GM21576 (cell line): Measurements from ENCODE around the gene CARF.
"Not testable (repeated sequence)": the region's sequence is repeated elsewhere in the genome, so short reads cannot be mapped to it uniquely, and the experiment has no call there.

Experiments
- ATAC-seq: cut with Tn5 transposase; IDR thresholded peaks from one replicate; pipeline ENCODE4 v1.9.1; 2021; ENCODE audit warnings: mild to moderate bottlenecking, moderate library complexity; ENCODE audit not compliant: unreplicated experiment

CARF gene

GRCh38 chr2:202911512-202912341 lies at the start of gene CARF, which contains the start of gene WDR12:
TSS of gene CARF (plus strand) at chr2:202912275. CDS start at chr2:202941903, 29,628 bp downstream.
TSS of gene WDR12 (minus strand) at chr2:202911673. CDS start at chr2:202911476, 197 bp downstream.
- peak; percentile 72 for ATAC-seq

DNA sequence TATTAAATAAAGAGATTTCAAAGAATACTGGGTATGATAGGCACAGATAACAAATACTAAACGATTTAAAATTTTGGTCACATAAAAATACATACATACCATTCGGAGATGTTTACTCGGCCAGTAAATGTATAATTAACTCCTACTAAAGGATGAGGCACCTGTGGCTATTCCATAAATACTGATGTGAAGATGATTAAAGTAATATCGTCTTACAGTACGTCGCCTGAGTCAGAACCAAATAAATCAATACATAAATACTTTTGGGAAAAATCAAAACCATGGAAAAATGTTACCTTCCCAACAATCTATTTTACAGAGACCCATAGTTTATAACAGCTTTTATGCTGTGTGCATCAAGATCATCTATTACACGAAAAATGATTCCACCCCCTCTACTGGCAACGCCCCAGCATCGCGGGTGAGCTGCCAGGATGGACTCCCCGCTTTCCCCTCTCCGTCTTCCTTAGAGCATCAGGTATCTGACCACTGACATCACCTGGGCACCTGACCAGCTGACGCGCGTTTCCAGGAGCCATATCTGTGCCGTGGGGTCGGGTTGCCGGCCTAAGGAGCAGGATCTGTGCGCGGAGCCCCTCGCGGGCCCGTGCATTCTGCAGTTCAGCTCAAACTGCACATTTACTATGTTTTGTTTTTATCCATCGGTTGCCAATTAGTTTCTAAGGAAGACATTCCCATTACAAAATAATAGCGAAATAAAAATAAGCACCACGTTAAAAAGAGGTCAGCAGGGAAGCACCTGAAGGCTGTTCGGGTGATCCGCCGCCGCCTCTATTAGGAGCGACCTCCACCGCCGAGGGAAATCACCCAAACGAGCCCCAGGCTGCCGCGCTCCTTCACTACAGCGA lies 41.4 kb upstream of the CARF start:
- ATAC-seq: peak; percentile 78

GRCh38 chr2:202871300-202872141 lies 40.6 kb upstream of the CARF start, which contains the start of gene ICA1L:
TSS of gene ICA1L (minus strand) at chr2:202871766. CDS start at chr2:202829009, 42,757 bp downstream.
- peak; percentile 41 for ATAC-seq

DNA sequence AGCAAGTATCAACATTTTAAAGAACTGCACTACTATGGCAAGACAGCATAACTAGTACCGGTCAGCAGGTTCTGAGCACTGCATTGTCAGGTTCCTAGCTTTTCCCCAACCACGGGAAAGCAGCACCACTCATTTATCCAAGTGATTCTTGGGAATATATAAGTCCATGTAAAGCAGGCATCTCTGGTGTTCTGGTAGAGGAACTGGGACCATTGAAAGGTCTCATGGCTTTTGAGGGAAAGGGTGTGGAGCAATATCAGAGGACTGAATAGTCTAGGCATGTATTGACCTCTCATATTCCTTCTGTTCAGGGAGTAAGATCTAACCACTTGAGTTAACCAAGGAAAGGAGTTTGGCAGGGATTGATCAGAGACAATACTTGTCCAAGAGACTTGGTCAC lies 34.4 kb upstream of the CARF start:
- no peak for ATAC-seq

DNA sequence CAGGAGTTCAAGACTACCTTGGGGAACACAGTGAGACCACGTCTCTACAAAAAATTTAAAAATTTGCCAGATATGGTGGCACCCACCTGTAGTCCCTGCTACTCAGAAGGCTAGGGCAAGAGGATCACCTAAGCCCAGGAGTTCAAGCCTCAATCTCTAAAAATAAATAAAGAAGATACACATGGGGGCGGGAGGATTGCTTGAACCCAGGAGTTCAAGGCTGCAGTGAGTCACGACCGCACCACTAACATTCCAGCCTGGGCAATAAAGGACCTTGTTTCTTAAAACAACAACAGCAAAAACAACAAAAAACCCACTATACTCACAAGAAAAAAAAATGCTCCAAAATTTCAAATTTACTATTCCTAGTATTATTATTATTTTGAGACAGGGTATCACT lies 30.5 kb upstream of the CARF start:
- ATAC-seq: no peak

DNA sequence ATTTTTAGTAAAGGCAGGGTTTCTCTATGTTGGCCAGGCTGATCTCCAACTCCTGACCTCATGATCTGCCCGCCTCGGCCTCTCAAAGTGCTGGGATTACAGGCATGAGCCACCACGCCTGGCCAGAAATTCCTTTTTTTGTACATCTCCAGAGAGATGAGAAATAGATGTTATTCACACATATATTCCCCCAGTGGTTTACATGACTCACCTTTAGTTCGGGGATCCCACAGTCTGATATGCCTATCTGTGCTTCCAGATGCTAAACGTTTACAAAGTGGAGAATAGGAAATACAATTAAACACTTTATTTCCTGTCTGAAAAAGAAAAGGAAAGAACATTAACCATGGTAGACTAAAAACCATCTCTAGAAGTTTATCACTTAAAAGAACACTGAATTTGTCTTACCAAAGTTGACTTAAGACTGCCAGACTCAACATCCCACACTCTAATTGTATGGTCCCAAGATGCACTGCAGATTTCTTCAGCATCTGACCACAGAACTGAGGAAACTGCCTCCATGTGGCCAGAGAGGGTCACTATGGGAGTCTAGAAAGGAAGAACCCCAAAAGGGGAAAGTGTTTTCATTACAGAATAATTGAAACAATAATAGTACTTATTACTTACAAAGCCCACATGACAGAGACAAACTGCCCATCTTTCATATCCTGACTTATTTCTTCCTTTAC lies 27.9 kb upstream of the CARF start:
- no peak for ATAC-seq

DNA sequence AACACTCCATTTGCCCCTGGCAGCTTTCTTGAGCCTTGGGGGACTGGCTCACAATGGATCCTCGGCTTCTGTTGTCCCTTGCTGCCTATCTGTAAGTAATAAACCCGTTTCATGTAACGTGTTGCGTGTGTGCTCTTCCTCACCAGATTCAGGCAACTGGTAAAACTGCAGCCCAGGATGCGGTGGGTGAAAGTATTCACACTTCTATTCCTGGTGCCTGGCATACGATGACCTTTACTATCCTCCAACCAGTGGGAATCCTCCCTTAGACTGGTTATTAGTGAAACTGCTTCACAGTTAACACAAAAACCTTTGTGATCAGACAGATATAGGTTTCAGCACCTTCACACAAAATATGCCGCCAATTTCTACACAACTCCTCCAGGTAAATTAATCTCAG lies 26.9 kb upstream of the CARF start:
- no peak for ATAC-seq

DNA sequence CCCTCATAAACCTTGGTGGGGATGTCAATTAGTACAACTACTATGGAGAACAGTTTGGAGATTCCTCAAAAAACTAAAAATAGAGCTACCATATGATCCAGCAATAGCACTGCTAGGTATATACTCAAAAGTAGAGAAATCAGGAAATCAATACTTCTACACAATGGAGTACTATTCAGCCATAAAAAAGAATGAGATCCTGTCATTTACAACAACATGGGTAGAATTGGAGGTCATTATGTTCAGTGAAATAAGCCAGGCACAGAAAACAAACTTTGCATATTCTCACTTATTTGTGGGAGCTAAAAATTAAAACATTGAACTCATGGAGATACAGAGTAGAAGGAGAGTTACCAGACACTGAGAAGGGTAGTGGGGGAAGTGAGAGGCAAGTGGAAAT lies 6.6 kb upstream of the CARF start:
- ATAC-seq: not testable (repeated sequence)

- no peak for ATAC-seq
Measured at GRCh38 chr2:202908186-202908585, 3.9 kb upstream of the CARF start.

- no peak for ATAC-seq
Measured at GRCh38 chr2:202909394-202910192, 2.5 kb upstream of the CARF start.

- not testable (repeated sequence) for ATAC-seq
Measured at GRCh38 chr2:202910250-202910649, 1.8 kb upstream of the CARF start.

DNA sequence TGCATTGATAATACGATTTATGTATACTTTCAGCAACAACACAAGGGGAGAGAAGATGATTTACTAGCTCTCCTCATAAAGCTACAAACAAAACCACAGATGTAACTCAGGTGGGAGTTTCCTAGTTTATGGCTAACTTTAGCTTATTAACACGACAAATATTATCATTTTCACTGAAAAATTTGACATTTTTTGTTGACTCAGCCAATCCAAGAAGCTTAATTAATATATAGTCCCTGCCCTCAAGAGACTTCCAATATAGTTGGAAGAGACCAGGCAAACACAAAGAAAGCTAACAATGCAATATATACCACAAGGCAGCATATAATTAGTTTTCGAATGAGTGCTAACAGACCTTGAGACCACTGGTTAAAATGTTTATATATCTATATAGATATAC lies 1.4 kb upstream of the CARF start:
- no peak for ATAC-seq

DNA sequence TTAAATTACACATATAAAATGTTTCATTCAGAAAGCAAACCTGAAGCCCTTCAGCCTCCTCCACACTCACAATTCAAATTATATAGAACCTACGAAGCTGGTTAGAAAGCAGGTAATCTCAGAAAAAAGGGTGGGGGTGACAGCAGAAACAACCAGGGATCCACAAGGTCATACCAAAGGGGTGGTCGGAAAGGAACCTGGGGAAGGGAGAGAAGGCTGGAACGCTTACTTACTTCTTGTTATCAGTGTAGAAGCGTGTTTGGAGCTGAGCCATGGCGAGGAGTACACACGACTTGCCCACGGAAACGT lies 918 bp upstream of the CARF start:
- no peak for ATAC-seq

DNA sequence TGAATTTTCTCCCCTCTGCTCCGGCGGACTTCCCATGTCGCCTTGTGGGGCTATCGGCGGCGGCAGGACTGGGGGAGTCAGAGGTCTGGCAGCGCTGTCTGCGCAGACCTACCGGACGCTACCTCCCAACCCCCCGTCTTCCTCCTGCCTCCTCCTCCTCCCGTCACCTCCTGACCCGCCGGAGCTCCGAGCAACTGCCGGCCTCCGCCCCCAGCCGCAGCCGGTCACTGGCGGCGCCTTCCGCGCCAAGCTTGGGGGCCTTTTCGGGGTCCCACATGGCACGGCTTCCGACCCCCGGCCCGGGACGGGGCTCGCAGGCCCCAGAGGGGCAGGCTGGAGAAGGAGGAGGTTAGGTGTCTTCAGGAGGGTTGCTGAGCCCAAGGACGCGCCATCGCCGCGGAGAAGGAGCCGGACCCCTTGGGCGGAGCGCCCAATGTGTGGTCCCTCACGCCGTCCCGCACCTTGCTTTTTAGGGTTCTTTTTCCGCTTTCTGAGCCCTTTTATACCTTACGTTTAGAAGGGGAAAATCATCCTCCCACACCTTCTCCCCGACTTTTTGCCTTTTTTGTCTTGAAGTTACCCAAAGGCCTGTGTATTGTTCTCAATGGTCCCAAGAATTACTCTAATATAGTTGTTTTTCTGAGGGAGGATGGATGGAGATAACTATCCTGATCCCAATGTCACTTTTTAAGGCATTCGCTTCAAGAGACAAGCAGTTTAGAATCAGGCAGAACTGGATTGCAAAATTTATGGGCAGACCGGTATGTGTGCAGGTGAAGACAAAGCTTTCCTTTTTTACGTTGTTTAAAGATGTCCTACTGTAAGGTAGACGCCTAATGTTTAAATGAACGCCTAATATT lies 497 bp downstream of the CARF start:
- peak; percentile 57 for ATAC-seq

GRCh38 chr2:202918860-202919259 lies 6.8 kb downstream of the CARF start:
- ATAC-seq: no peak

DNA sequence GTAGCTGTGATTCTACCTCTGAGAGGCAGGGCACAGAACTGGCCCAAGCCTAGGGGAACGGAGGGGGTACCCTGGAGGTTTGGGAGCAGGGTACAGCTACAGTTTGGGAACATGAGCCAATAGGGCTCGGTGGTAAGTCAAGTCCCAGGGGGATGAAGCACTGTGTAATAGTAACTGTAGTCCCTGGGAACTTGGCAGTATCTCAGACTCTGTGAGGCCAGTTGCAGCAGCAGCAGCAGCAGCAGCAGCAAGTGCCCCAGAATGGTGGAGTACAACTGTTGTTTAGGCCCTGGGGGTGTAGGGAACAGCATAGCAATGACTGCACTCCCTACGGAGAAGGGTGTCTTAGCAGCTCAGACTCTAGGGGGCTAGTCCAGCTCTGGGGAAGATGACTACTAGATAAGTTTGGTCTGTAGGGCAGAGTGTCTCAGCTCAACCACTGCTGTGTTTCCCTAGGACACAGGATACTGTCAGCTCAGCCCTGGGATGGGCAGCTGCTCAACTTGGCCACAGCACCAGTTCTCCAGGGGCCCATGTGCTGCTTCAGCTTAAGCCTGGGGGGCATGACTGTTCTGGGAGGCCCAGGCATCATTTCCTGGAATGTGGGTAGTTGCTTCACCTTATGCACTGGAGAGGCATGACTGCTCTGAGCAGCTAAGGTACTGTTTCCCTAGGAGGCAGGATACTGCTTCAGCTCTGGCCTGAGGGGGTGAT lies 20.5 kb downstream of the CARF start:
- no peak for ATAC-seq

- ATAC-seq: no peak
Measured at GRCh38 chr2:202933139-202933510, 21.1 kb downstream of the CARF start.

GRCh38 chr2:202933958-202934357 lies 21.9 kb downstream of the CARF start:
- ATAC-seq: no peak
